GM10847 (cell line): ENCODE results near the gene TARBP1.

ENCODE experiments used
- POLR2A ChIP-seq: IDR thresholded peaks from 2 replicates; pipeline ENCODE4 v1.6.1; 2011; ENCODE audit not compliant: insufficient read length; ENCODE audit errors: extremely low read depth

TARBP1 gene

DNA sequence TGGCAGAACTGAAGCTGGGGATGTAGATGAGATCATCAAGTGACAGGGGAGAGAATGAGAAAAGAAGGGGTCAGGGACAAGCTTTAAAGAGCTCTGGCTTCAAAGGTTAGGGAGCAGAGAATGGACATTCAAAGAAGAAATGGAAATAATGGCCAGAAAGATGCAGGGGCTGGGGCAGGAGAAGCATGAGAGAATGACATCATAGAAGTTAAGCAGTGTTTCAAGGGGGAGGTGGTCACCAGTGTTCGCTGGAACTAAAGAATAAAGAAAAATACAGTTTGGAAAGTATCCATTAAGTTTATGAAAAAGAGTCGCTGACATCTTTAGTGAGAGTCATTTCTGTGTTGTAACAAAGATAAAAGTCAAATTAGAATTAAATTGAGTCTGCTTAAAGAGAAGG lies 44.3 kb downstream of the TARBP1 start:
- no peak for TF ChIP-seq POLR2A

DNA sequence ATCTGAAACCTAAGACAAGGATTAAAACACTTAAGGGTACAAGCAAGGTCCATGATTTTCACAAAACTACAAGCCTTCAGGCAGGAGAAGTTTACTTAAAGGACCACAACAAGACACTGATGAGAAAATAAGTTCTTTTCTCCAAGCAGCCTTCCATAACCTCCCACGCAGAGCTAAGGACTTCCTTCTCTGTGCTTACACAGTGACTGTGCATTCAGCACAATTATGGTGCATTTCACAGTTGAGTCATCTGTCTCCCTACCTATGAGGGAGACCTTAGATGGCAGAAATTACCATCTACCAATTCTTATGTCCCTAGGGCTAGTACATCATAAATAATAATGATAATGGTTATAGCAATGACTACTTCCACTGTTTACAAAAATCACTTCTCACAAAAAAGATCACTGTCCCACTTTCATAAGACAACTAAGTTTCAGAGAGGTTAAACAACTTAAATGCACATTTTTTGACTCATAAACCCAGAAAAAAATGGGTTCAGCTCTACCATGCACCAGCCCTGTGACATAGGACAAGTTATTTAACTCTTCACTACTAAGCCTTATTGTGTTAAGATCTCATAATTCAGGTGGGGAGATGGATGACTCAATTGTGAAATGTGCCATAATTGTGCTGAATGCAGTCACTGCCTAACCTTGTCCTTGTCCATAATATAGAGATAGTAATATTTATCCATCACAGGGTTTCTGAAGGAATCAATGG lies 45.3 kb downstream of the TARBP1 start:
- TF ChIP-seq POLR2A, result no peak

DNA sequence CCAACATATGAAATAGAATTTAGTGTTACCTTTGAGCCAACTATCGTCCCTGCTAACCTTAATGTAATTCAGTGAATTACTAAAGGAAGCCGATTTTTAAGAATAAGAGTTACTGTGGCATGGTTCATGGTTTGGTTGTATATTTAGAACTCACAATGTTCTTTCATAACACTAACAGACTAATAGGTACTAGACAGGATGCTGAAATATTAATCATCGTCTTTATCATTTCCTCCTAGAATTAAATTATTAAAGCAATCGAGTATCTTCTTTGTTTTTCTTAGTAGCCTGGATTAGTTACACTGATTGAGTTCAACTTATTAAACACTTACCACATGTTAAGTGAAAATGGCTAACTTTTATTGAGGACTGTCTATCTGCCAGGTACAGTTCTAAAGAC lies 47.7 kb downstream of the TARBP1 start:
- no peak for TF ChIP-seq POLR2A

DNA sequence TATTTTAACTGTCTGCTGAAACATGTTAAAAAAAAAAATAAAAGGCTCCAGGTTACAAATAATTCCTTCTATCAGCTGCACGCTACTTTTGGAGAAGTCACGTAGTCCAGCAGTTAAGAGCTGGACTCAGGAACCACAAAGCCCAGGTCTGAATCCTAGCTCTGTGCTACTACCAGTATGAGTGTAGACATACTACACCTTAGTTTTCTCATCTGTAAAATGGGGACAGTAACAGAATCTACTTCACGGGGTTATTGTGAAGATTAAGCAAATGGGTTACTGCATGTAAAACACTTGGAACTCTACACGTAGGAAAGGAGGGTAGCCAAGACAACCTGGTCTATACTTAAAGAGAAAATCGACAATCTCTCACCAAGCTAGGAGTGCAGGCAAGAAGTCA lies 48.3 kb downstream of the TARBP1 start:
- no peak for TF ChIP-seq POLR2A

DNA sequence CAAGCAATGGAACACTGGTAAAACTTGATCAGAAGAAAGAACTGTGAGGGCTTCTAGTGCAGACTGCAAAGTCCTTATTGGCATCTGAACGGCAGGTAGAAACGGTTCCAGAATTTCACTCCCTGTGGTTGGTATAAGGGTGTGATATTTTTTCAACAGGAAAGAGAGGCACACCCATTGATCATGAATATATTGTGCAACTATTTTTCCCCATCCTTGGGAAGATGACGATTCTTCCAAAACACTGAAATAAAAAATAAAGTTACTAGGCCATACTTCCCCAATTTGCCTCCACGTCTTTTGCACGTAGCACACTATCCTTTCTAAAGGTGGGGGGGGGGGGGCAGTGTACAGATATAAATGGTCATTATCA lies 49.6 kb downstream of the TARBP1 start:
- TF ChIP-seq POLR2A, result no peak

DNA sequence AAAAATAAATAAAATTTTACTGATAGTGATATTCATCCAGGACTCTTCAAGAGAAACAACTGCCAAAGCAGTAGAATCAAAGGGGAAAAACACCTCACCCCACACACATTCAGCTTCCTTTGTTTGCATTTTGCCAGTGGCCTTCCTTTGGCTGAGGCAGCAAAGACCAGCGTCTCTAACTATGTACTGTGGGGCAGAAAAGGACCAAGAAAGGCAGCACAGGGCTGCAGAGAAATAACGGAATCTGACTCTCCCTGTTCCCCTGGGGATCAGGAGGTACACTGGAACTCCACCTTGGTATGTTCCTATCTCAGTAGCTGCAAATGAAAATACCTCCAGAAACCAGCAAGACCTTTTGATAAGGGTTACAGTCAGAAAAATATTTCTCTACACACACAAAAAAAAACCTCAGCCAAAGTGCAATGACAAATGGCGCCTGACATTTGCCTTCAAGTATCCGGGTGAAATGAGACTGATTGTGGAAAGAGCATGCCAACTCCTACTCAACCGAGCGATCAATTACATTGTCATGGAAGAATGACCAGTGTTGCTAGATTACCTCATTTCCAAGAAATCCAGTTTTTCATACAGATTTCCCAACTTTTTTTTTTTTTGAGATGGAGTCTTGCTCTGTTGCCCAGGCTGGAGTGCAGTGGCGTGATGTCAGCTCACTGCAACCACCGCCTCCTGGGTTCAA lies 50.9 kb downstream of the TARBP1 start:
- TF ChIP-seq POLR2A, result no peak

DNA sequence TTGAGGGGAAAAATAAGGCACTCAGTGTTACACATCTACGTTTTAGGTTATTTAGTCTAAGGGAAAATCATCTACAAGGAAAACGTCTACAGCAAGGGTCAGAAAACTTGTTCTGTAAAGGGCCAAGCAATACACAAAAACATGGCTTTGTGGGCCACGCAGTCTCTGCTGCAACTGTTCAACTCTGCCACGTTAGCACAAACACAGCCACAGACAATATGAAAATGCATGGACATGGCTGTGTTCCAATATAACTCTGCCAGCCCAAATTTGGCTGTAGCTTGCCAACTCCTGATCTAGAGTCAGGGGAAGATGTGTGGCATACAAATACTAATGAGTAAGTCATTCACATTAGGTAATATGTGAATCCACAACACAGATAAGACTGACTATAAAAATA lies 65.0 kb downstream of the TARBP1 start:
- no peak for TF ChIP-seq POLR2A

DNA sequence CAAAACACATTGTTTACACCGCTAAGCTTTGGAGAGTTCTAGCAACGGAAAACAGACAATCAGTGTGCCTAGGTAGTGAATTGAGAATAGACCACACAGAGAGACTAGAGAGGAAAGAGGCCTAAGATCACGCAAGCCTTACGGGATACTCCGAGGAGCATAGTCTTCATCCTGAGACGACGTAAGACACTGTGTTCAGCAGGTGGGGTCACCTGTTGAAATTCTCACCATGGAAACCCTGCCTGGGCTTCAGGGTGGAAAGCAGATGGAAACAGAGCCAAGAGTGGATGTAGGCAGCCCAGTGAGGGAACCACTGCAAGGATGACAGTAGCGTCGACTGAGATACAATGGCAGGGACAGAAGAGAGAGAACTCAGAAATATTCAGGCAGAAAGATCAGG lies 65.5 kb downstream of the TARBP1 start:
- no peak for TF ChIP-seq POLR2A

DNA sequence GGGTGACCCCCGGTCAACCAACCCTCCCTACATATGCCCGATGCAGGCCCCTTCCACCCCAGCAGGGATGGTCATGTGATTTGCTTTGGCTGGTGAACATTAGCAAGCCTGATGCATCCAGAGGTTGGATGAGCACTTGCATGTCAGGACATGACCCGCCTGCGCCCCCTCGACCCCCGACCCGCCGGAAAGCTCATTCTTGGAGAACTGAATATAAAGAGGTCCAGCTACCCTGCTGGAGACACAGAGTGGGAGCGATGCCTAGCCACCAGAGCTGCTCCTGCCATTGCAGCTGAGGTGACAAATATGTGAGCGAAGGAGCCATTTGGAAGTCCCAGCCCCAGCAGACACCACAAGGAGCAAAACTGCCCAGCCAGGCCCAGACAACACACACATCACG lies 66.1 kb downstream of the TARBP1 start:
- TF ChIP-seq POLR2A, result no peak

DNA sequence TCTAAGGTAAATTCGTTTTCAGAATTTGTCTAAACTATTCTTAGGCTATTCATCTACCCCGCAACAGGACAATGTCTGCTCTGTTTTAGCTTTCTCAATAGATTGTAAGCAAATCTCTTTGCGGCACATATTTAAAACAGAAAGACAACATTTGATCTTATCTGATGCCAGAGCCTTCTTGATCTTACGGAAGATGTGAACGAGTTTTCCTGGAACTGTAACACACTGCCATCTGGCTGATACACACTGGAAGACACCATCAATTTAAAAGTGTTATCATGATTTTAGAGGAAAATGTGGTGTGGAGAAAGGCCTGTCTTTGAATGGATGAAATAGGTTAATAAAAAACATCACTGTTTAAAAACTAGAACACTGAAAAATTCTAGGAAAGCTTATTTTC lies 69.7 kb downstream of the TARBP1 start:
- TF ChIP-seq POLR2A, result no peak

DNA sequence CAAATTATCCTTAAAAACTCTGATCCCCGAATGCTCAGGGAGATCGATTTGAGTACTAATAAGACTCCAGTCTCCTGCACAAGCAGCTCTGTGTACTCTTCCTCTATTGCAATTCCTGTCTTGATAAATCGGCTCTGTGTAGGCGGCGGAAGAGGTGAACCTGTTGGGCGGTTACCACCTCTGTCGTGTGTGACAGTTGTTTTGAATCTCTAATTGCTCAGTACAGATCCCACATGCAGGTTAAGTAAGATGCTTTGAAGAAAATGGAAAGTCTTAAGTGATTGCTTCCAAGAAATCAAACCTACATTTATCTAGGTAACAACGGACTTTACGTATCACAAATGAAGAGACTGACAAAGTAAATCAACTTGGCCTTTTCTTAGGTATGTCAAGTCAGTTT lies 70.2 kb downstream of the TARBP1 start:
- TF ChIP-seq POLR2A, result no peak

DNA sequence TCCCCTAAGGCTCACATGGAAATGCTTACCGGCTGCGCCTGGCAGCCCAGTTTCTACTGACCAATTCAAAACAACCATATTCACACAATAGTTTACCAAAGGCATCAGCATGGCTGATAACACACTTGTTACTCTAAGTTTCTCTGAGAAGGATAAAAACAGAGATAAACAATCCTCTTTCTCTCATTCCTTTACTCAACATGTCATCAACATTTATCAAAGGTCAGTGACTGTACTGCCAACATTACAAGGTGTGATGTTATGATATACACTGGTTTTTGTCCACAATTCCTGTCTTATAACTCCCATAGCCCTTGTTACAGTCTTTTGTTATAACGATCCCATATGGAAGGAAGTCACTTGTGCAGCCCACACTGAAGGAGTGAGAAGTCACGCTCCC lies 72.1 kb downstream of the TARBP1 start:
- no peak for TF ChIP-seq POLR2A

DNA sequence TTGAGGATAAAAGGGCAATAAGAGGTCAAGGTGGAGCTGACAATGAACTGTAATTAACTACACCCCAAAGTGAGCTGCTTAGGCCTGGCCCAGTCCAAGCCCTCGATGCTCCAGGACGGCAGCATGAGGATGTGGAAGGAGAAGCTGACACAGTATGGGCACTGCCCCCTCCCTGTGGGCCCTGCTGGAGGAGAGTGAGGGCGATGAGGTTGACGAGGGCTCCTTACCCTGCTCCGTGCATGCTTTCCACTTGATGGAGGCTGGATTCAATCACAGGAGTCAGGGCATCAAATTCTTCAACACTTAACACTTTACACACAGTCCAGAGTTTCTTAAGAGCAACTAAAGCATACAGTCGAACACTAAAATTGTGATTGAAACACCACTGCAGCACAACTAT lies 73.3 kb downstream of the TARBP1 start:
- no peak for TF ChIP-seq POLR2A

DNA sequence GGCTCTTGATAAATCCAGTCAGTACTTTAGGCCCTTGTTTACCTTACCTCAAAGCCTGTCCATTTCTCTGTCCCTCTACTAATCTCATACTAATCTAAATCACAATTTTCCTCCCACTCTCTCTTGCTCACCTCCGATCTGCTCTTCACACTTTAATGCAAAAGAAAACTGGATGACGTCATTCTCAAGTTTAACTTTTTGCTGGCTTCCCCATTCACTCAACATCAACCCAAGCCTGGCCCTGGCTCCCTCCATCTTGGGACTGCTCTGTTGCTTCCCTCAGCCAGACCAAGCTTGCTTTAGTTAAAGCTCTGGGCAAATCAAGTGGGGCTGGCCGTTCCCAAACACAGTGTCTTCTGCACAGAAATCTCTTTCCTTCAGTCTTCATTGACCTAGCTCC lies 76.0 kb downstream of the TARBP1 start:
- no peak for TF ChIP-seq POLR2A

DNA sequence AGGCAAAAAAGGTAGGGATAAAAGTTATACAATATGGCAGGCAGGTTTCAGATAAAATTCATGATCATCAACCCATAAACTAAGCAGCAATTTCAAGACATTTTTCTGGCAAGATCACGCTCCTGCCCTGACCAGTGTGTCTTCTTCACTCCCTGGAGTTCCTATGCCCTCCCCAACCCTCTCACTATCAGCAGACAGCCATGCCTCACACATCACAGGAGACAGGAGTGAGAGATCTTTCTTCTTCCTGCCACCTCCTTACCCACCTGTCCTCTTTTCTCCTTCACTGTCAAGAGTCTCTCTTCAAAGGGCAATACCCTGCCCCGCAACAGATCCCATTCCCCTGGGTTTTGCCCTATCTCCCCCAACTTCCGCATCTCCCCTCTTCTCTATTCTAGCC lies 77.3 kb downstream of the TARBP1 start:
- no peak for TF ChIP-seq POLR2A

DNA sequence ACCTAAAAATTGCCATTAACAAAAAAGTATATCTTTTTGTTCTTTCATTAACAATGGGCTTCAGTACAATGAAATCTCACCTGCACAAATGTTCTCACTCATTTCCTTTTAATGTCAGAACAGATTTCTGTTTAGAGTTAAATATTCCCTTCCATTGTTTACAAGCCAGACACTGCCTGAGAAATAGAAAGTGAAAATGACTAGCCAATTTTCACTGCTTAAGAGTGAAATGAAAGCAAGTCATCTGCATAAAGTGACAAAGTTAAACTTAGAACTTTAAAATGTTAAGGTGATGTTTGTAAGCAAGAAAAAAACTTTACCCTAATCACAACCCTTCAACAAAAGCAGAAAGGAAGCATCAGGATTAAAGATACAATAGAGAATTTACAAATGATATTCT lies 78.2 kb downstream of the TARBP1 start:
- TF ChIP-seq POLR2A, result no peak

DNA sequence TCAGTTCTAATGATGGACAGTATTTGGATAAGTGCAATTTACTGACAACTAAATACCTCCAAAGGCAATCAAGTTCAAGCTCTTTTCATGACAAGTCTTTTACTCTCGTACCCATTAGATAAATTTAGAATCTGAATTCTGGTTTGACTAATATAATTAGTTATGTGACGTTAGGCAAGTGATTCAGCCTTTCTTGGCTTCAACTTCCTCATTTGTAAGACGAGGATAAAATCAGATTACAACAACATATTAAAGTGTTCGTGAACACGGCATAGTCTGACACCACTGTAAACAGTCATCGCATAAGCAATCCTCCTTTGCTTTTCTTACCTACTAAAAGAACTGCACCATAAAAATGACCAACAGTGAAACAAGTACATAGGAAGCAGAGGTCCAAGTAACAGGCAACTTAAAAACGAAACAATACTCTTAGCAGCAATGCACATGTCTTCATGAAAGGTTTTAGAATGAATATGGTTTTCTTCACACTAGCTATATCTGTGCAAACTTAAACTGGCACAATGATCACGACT lies 80.1 kb downstream of the TARBP1 start:
- TF ChIP-seq POLR2A, result no peak

DNA sequence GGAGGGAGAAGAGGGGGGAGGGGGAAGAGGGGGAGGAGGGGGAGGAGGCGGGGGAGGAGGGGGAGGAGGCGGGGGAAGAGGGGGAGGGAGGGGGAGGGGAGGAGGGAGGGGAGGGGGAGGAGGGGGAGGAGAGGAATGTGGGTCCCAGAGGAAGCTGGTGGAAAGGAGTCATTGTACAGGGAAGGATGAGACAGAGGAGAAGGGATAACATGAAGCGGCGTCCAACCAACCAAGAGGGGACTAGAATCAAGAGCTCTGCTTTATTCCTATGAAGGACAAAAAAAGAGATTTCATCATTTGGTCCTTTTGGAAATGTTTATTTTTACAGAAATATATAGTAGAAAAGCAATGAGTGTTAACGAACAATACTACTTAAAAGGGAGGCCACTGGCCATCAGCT lies 81.2 kb downstream of the TARBP1 start:
- TF ChIP-seq POLR2A, result no peak

DNA sequence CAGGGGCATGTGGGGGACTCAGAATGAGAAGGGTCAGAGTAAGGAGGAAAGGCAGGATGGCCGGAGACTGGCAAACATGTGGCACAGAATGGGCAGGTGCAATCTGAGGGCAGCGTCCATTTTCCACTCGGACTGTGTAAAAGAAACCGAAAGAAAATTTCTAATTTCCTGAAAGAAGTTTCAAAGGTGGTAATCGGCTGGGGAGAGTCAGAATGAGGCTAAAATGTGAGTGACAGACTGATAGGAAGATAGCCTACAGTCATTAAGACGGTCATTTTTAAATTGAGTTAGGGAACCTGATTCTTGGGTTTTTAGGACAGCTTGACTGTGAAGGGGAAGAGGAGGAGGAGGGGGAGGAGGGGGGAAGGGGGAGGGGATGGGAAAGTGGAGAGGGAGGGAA lies 82.1 kb downstream of the TARBP1 start:
- no peak for TF ChIP-seq POLR2A
